Measurements from ENCODE around the gene NDE1.
"Not testable (repeated sequence)": the region's sequence is repeated elsewhere in the genome, so short reads cannot be mapped to it uniquely, and the experiment has no call there.

The NDE1 gene

GRCh38 chr16:15644267-15644961 lies 5.6 kb upstream of the NDE1 start:
- DNase-seq (ENCODE audit: extremely low read depth, insufficient read length): no peak
- no peaks in the 10 kb centered on the region for H3K36me3 ChIP-seq (ENCODE audit: control insufficient read depth, insufficient read depth, low read length)
- TF ChIP-seq, protein P1, sequence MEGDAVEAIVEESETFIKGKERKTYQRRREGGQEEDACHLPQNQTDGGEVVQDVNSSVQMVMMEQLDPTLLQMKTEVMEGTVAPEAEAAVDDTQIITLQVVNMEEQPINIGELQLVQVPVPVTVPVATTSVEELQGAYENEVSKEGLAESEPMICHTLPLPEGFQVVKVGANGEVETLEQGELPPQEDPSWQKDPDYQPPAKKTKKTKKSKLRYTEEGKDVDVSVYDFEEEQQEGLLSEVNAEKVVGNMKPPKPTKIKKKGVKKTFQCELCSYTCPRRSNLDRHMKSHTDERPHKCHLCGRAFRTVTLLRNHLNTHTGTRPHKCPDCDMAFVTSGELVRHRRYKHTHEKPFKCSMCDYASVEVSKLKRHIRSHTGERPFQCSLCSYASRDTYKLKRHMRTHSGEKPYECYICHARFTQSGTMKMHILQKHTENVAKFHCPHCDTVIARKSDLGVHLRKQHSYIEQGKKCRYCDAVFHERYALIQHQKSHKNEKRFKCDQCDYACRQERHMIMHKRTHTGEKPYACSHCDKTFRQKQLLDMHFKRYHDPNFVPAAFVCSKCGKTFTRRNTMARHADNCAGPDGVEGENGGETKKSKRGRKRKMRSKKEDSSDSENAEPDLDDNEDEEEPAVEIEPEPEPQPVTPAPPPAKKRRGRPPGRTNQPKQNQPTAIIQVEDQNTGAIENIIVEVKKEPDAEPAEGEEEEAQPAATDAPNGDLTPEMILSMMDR (IDR thresholded peaks at IDR 0.05; ENCODE audit: insufficient read depth, low read length, poor library complexity, severe bottlenecking): no peak
- no peaks in the 10 kb centered on the region for H3K27me3 ChIP-seq (replicated peaks; ENCODE audit: control insufficient read depth, insufficient read depth, low read length)
- peak overlapping the region; percentile 76 for H3K4me3 ChIP-seq (replicated peaks; ENCODE audit: low read depth, low read length)

DNA sequence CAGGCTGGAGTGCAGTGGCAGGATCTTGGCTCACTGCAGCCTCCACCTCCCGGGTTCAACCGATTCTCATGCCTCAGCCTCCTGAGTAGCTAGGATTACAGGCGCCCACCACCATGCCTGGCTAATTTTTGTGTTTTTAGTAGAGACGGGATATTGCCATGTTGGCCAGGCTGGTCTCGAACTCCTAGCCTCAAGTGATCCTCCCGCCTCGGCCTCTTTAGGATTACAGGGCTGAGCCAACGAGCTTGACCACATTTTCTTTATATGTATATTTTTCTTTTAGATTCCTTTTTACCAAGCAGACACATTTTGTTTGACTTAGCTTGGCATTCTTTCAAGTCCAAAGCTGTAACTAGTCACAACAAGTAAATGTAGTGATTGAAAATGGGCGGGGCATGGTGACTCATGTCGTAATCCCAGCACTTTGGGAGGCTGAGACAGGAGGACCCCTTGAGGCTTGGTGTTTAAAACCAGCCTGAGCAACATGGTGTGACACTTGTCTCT lies 5.0 kb upstream of the NDE1 start:
- H3K36me3 ChIP-seq (ENCODE audit: control insufficient read depth, insufficient read depth, low read length); H3K4me3 ChIP-seq (replicated peaks; ENCODE audit: low read depth, low read length): not testable (repeated sequence)
- DNase-seq (ENCODE audit: extremely low read depth, insufficient read length): peak; percentile 33

GRCh38 chr16:15646557-15647293 lies 3.3 kb upstream of the NDE1 start:
- H3K27me3 ChIP-seq (replicated peaks; ENCODE audit: control insufficient read depth, insufficient read depth, low read length); H3K4me3 ChIP-seq (replicated peaks; ENCODE audit: low read depth, low read length); DNase-seq (ENCODE audit: extremely low read depth, insufficient read length); H3K36me3 ChIP-seq (ENCODE audit: control insufficient read depth, insufficient read depth, low read length): not testable (repeated sequence)

More for the DNA sequence above, 5.0 kb upstream of the NDE1 start:
- not testable (repeated sequence) for H3K27me3 ChIP-seq (replicated peaks; ENCODE audit: control insufficient read depth, insufficient read depth, low read length)

- DNase-seq (ENCODE audit: extremely low read depth, insufficient read length): no peak
- TF ChIP-seq, protein P1 (IDR thresholded peaks at IDR 0.05; ENCODE audit: insufficient read depth, low read length, poor library complexity, severe bottlenecking): no peak
- peaks cover 3% of the 10 kb centered on the region for H3K36me3 ChIP-seq (ENCODE audit: control insufficient read depth, insufficient read depth, low read length)
- H3K4me3 ChIP-seq (replicated peaks; ENCODE audit: low read depth, low read length): no peak overlapping the region
- H3K27me3 ChIP-seq (replicated peaks; ENCODE audit: control insufficient read depth, insufficient read depth, low read length): no peaks in the 10 kb centered on the region
Observed at GRCh38 chr16:15647294-15648014, 2.6 kb upstream of the NDE1 start.

GRCh38 chr16:15648135-15648730 lies 1.8 kb upstream of the NDE1 start:
- no peak for DNase-seq (ENCODE audit: extremely low read depth, insufficient read length)
- Histone ChIP-seq H3K27me3 (replicated peaks; ENCODE audit: control insufficient read depth, insufficient read depth, low read length) (no peaks in the 10 kb centered on the region), H3K4me3 (replicated peaks; ENCODE audit: low read depth, low read length) (no peak overlapping the region), H3K36me3 (ENCODE audit: control insufficient read depth, insufficient read depth, low read length) (peaks cover 8% of the 10 kb centered on the region)
- TF ChIP-seq, protein P1 (IDR thresholded peaks at IDR 0.05; ENCODE audit: insufficient read depth, low read length, poor library complexity, severe bottlenecking): no peak

- DNase-seq (ENCODE audit: extremely low read depth, insufficient read length); H3K27me3 ChIP-seq (replicated peaks; ENCODE audit: control insufficient read depth, insufficient read depth, low read length); H3K36me3 ChIP-seq (ENCODE audit: control insufficient read depth, insufficient read depth, low read length): not testable (repeated sequence)
- peak overlapping the region; percentile 60 for H3K4me3 ChIP-seq (replicated peaks; ENCODE audit: low read depth, low read length)
Observed at GRCh38 chr16:15649311-15649710, 734 bp upstream of the NDE1 start.

GRCh38 chr16:15649727-15650018 lies 372 bp upstream of the NDE1 start:
- no peaks in the 10 kb centered on the region for H3K27me3 ChIP-seq (replicated peaks; ENCODE audit: control insufficient read depth, insufficient read depth, low read length)
- H3K4me3 ChIP-seq (replicated peaks; ENCODE audit: low read depth, low read length): peak overlapping the region; percentile 60
- DNase-seq (ENCODE audit: extremely low read depth, insufficient read length): no peak
- H3K36me3 ChIP-seq (ENCODE audit: control insufficient read depth, insufficient read depth, low read length): peaks cover 12% of the 10 kb centered on the region
- TF ChIP-seq, protein P1 (IDR thresholded peaks at IDR 0.05; ENCODE audit: insufficient read depth, low read length, poor library complexity, severe bottlenecking): no peak

Data from GM06990 (cell line).